Right lobe of liver (tissue), 4 donors: Measurements from ENCODE around the gene PCSK2.

ENCODE experiments used
- POLR2A ChIP-seq: fragments of 450-650 bp; IDR thresholded peaks from one replicate; pipeline ENCODE4 v1.6.1; 2017; ENCODE audit warnings: antibody characterized with exemption, mild to moderate bottlenecking
- TF ChIP-seq, protein P1 (sequence below), 4 donors: fragments of 200-600 bp in 3 of 4; fragments of 450-650 bp in 1 of 4; IDR thresholded peaks; one replicate each; pipeline versions ENCODE4 v1.5.1 to v1.8.0; 2016 to 2022; ENCODE audit warnings: antibody characterized with exemption in 4 of 4, mild to moderate bottlenecking in 2 of 4
- donor health status: DM: no; HTN: no; CAD: no.
- donor health status: DM: no; HTN: no; CAD: no.
- donor health status: DM: no; HTN: yes; CAD: no.

DNA sequence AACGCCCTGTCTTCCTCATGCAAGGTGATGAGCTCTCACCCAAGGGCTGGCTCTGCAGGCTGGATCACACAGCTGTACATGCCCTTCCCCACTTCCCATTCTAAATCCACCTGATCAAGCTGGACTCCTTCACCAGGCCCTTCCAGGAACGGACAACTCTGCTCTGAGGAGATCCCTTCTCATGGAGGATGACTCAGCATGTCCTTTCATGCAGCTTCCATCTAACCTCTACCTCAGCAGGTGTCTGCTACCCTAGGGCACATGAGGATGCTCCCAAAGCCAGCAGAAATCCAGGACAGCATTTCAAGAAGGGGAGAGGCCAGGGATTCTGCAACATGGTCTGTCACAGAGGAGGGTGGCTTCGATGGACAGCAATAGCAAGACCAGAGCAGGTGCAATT lies 61.2 kb downstream of the PCSK2 start:
- TF ChIP-seq, protein P1, sequence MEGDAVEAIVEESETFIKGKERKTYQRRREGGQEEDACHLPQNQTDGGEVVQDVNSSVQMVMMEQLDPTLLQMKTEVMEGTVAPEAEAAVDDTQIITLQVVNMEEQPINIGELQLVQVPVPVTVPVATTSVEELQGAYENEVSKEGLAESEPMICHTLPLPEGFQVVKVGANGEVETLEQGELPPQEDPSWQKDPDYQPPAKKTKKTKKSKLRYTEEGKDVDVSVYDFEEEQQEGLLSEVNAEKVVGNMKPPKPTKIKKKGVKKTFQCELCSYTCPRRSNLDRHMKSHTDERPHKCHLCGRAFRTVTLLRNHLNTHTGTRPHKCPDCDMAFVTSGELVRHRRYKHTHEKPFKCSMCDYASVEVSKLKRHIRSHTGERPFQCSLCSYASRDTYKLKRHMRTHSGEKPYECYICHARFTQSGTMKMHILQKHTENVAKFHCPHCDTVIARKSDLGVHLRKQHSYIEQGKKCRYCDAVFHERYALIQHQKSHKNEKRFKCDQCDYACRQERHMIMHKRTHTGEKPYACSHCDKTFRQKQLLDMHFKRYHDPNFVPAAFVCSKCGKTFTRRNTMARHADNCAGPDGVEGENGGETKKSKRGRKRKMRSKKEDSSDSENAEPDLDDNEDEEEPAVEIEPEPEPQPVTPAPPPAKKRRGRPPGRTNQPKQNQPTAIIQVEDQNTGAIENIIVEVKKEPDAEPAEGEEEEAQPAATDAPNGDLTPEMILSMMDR (IDR thresholded peaks at IDR 0.05): no peak
- no peak for TF ChIP-seq POLR2A
